Thymus (tissue), 11 donors: ENCODE results near the gene SLIT1. TPM values are rescaled to one million over a fixed set of nuclear protein-coding genes. Genes with fewer than 3 reads are reported as not detected.

ENCODE experiments used
- DNase-seq, 9 donors: peaks; one replicate each; pipeline ENCODE4 v3.0.0-alpha.2; 2013; ENCODE audit warnings: low spot score in 9 of 9, low read depth in 6 of 9, missing footprints in 1 of 9
- H3K27ac ChIP-seq, 2 donors: one replicate each; pipeline ENCODE4 v1.5.1; 2013; ENCODE audit warnings: control low read depth in 1 of 2, low read depth in 1 of 2, low read length in 1 of 2, mild to moderate bottlenecking in 1 of 2, moderate library complexity in 1 of 2
- H3K27me3 ChIP-seq, 2 donors: one replicate each; pipeline ENCODE4 v1.5.1; 2013; ENCODE audit warnings: low read length in 1 of 2; ENCODE audit not compliant: control insufficient read depth in 2 of 2, insufficient read depth in 1 of 2
- H3K36me3 ChIP-seq, 2 donors: one replicate each; pipeline ENCODE4 v1.5.1; 2013; ENCODE audit warnings: low read length in 1 of 2, mild to moderate bottlenecking in 1 of 2, moderate library complexity in 1 of 2; ENCODE audit not compliant: control insufficient read depth in 2 of 2, insufficient read depth in 2 of 2
- H3K4me1 ChIP-seq, 2 donors: one replicate each; pipeline ENCODE4 v1.5.1; 2013; ENCODE audit warnings: low read length in 2 of 2; ENCODE audit not compliant: control insufficient read depth in 2 of 2, insufficient read depth in 2 of 2
- H3K4me3 ChIP-seq, 2 donors: one replicate each; pipeline ENCODE4 v1.5.1; 2013; ENCODE audit warnings: low read length in 2 of 2, control low read depth in 1 of 2, mild to moderate bottlenecking in 1 of 2
- H3K9me3 ChIP-seq, 2 donors: one replicate each; pipeline ENCODE4 v1.5.1; 2013; ENCODE audit warnings: low read length in 1 of 2, mild to moderate bottlenecking in 1 of 2; ENCODE audit not compliant: control insufficient read depth in 2 of 2, insufficient read depth in 1 of 2
- WGBS: extraction: QIAGEN DNeasy Blood & Tissue Kit; methylation state at CpG from one replicate; pipeline ENCODE4 v1.1.7; 2013; 5-methylcytosine and 5-hydroxymethylcytosine counted together
- polyA plus RNA-seq: library from polyadenylated mRNA; stranded (reverse); fragments of 200-250 nt; gene quantifications from one replicate; pipeline ENCODE4 v1.2.3, GENCODE V29; 2013
- total RNA-seq: library from RNA; stranded (reverse); fragments of 120-200 nt; gene quantifications from one replicate; pipeline ENCODE4 v1.2.4, GENCODE V29; 2013
- donor health status: healthy.

SLIT1 gene
- total and polyA plus RNA-seq, 2 donors, result 1.0 to 5.9 TPM

- Histone ChIP-seq H3K27me3 (no peaks in the 10 kb centered on the region), H3K4me3 (no peak overlapping the region), H3K4me1 (no peaks in the 10 kb centered on the region)
Measured at GRCh38 chr10:96967847-96968246, 217.9 kb downstream of the SLIT1 start.

GRCh38 chr10:96964131-96964530 is 221.6 kb downstream of the SLIT1 start:
- WGBS, result 100% methylated on average over 2 of the region's 2 CpGs
- H3K27me3 ChIP-seq, result no peaks in the 10 kb centered on the region
- peaks cover 2 to 3% of the 10 kb centered on the region in 2 donors for H3K36me3 ChIP-seq
- no peaks in the 10 kb centered on the region for H3K9me3 ChIP-seq
- H3K4me3 ChIP-seq, result no peak overlapping the region
- H3K27ac ChIP-seq, result no peak overlapping the region
- no peaks in the 10 kb centered on the region for H3K4me1 ChIP-seq
- no peak for DNase-seq

More at GRCh38 chr10:96967847-96968246, 217.9 kb downstream of the SLIT1 start:
- Histone ChIP-seq H3K27ac (no peak overlapping the region), H3K36me3 (peaks cover 2 to 3% of the 10 kb centered on the region in 2 donors), H3K9me3 (no peaks in the 10 kb centered on the region)
- no peak for DNase-seq

- 96% methylated on average over 2 of the region's 2 CpGs for WGBS
- Histone ChIP-seq H3K27me3 (no peaks in the 10 kb centered on the region), H3K9me3 (no peaks in the 10 kb centered on the region), H3K27ac (no peak overlapping the region), H3K36me3 (peaks cover 1 to 17% of the 10 kb centered on the region in 2 donors), H3K4me1 (no peaks in the 10 kb centered on the region), H3K4me3 (no peak overlapping the region)
- DNase-seq, result no peak
Measured at GRCh38 chr10:96960872-96961271, 224.9 kb downstream of the SLIT1 start.

- H3K36me3 ChIP-seq, result peaks cover 13 to 29% of the 10 kb centered on the region in 2 donors
- H3K27me3 ChIP-seq, result no peaks in the 10 kb centered on the region
- 100% methylated on average over 1 of the region's 1 CpG for WGBS
- no peak for DNase-seq
- H3K27ac ChIP-seq, result no peak overlapping the region
- no peaks in the 10 kb centered on the region for H3K4me1 ChIP-seq
- no peak overlapping the region for H3K4me3 ChIP-seq
- H3K9me3 ChIP-seq, result no peaks in the 10 kb centered on the region
Measured at GRCh38 chr10:96959733-96960132, 226.0 kb downstream of the SLIT1 start.

- Histone ChIP-seq H3K36me3 (peaks cover 17 to 31% of the 10 kb centered on the region in 2 donors), H3K9me3 (no peaks in the 10 kb centered on the region), H3K4me1 (no peaks in the 10 kb centered on the region), H3K27ac (no peak overlapping the region), H3K27me3 (no peaks in the 10 kb centered on the region), H3K4me3 (no peak overlapping the region)
- DNase-seq, result no peak
- 99% methylated on average over 2 of the region's 2 CpGs for WGBS
Measured at GRCh38 chr10:96958071-96958470, 227.7 kb downstream of the SLIT1 start.

GRCh38 chr10:96955794-96956193 is 230.0 kb downstream of the SLIT1 start:
- Histone ChIP-seq H3K27ac (no peak overlapping the region), H3K4me3 (no peak overlapping the region), H3K36me3 (peaks cover 17 to 33% of the 10 kb centered on the region in 2 donors), H3K9me3 (no peaks in the 10 kb centered on the region), H3K4me1 (no peaks in the 10 kb centered on the region), H3K27me3 (no peaks in the 10 kb centered on the region)
- no peak for DNase-seq
- 98% methylated on average over 4 of the region's 4 CpGs for WGBS

GRCh38 chr10:96951954-96952353 is 233.8 kb downstream of the SLIT1 start:
- no peaks in the 10 kb centered on the region for H3K9me3 ChIP-seq
- H3K27ac ChIP-seq, result no peak overlapping the region
- no peak overlapping the region for H3K4me3 ChIP-seq
- H3K4me1 ChIP-seq, result no peaks in the 10 kb centered on the region
- H3K36me3 ChIP-seq, result peaks cover 20 to 26% of the 10 kb centered on the region in 2 donors
- DNase-seq, result no peak
- H3K27me3 ChIP-seq, result no peaks in the 10 kb centered on the region
- WGBS, result 99% methylated on average over 2 of the region's 2 CpGs

GRCh38 chr10:96949039-96949683 is 236.6 kb downstream of the SLIT1 start:
- WGBS, result 99% methylated on average over 5 of the region's 5 CpGs
- H3K27me3 ChIP-seq, result no peaks in the 10 kb centered on the region
- no peak for DNase-seq
- no peak overlapping the region for H3K4me3 ChIP-seq
- no peaks in the 10 kb centered on the region for H3K9me3 ChIP-seq
- no peak overlapping the region for H3K27ac ChIP-seq
- H3K36me3 ChIP-seq, result peaks cover 3 to 6% of the 10 kb centered on the region in 2 donors
- H3K4me1 ChIP-seq, result no peaks in the 10 kb centered on the region
